Fibroblast of lung (primary cell): ENCODE data around the gene EBF4. TPM values are rescaled to one million over a fixed set of nuclear protein-coding genes. Genes with fewer than 3 reads are reported as not detected.

Experiments
- polyA plus RNA-seq, 2 donors: library from polyadenylated mRNA; depleted of rRNA in 1 of 2; stranded (reverse) in 1 of 2; unstranded in 1 of 2; fragments of >200 nt; gene quantifications; 2 replicates each; pipeline ENCODE4 v1.2.1, GENCODE V29; 2011 to 2012; ENCODE audit warnings: missing spikeins in 1 of 2
- total RNA-seq: library from RNA; depleted of rRNA; stranded (reverse); fragments of >200 nt; gene quantifications from 2 replicates; pipeline ENCODE4 v1.2.1, GENCODE V29; 2014

The EBF4 gene
- total and polyA plus RNA-seq, 2 donors (not counting 1 experiment from before 2014, with no cell fraction given) = 0.35 to 0.99 TPM

Other genes with a start within 250 kb of the EBF4 start
- 78.9 and 82.7 TPM in 2 replicates for gene SNRPB, start 222.0 kb upstream of the EBF4 start, total RNA-seq
- gene SNRPB, start 222.0 kb upstream of the EBF4 start, polyA plus RNA-seq = 104 and 159 TPM in 2 replicates
- gene ZNF343, start 183.9 kb upstream of the EBF4 start, total RNA-seq = 13.1 and 15.0 TPM in 2 replicates
- gene ZNF343, start 183.9 kb upstream of the EBF4 start, polyA plus RNA-seq = 7.8 and 11.2 TPM in 2 replicates
- gene TMC2, start 156.2 kb upstream of the EBF4 start, total RNA-seq = under 0.01 TPM in 2 replicates
- gene TMC2, start 156.2 kb upstream of the EBF4 start, polyA plus RNA-seq = not detected in 2 replicates
- gene NOP56, start 40.1 kb upstream of the EBF4 start, total RNA-seq = 114 and 117 TPM in 2 replicates
- gene NOP56, start 40.1 kb upstream of the EBF4 start, polyA plus RNA-seq = 108 and 180 TPM in 2 replicates
- 77.0 and 86.0 TPM in 2 replicates for gene IDH3B, start 28.6 kb upstream of the EBF4 start, total RNA-seq
- gene IDH3B, start 28.6 kb upstream of the EBF4 start, polyA plus RNA-seq = 98.2 and 130 TPM in 2 replicates
- gene CPXM1, start 107.8 kb downstream of the EBF4 start, total RNA-seq = 0.50 and 10.3 TPM in 2 replicates
- 0.92 and 11.2 TPM in 2 replicates for gene CPXM1, start 107.8 kb downstream of the EBF4 start, polyA plus RNA-seq
- not detected in 2 replicates for gene C20orf141, start 122.2 kb downstream of the EBF4 start, total RNA-seq
- 0.36 and 0.57 TPM in 2 replicates for gene C20orf141, start 122.2 kb downstream of the EBF4 start, polyA plus RNA-seq
- under 0.01 TPM in 1 of 2 replicates, not detected in the other for gene TMEM239, start 123.6 kb downstream of the EBF4 start, total RNA-seq
- 0.03 TPM in 1 of 2 replicates, not detected in the other for gene TMEM239, start 123.6 kb downstream of the EBF4 start, polyA plus RNA-seq
- 26.4 and 36.0 TPM in 2 replicates for gene PCED1A, start 147.9 kb downstream of the EBF4 start, total RNA-seq
- 10.3 and 16.4 TPM in 2 replicates for gene PCED1A, start 147.9 kb downstream of the EBF4 start, polyA plus RNA-seq
- 46.1 and 48.5 TPM in 2 replicates for gene VPS16, start 148.0 kb downstream of the EBF4 start, total RNA-seq
- 32.2 and 32.9 TPM in 2 replicates for gene VPS16, start 148.0 kb downstream of the EBF4 start, polyA plus RNA-seq
- 22.3 and 27.9 TPM in 2 replicates for gene PTPRA, start 180.7 kb downstream of the EBF4 start, total RNA-seq
- 106 and 127 TPM in 2 replicates for gene PTPRA, start 180.7 kb downstream of the EBF4 start, polyA plus RNA-seq